Choroid plexus epithelial cell (primary cell): ENCODE results near the gene FBLN5.

Experiments
- DNase-seq: peaks from one replicate; pipeline ENCODE4 v3.0.0-alpha.2; 2010; ENCODE audit warnings: low read depth
- H3K4me3 ChIP-seq: 2 replicates; pipeline ENCODE4 v1.5.1; 2011; ENCODE audit warnings: low read depth, mild to moderate bottlenecking, control low read depth, low read length, moderate library complexity
- CTCF ChIP-seq: conservative IDR thresholded peaks from 2 replicates; pipeline ENCODE4 v1.5.1; 2011; ENCODE audit warnings: low read depth, mild to moderate bottlenecking, control low read depth, inconsistent platforms, low read length, moderate library complexity

Gene FBLN5

GRCh38 chr14:91893669-91894068, 53.8 kb downstream of the FBLN5 start:
- no peak overlapping the region for H3K4me3 ChIP-seq
- no peak for DNase-seq
- no peak for TF ChIP-seq CTCF

DNA sequence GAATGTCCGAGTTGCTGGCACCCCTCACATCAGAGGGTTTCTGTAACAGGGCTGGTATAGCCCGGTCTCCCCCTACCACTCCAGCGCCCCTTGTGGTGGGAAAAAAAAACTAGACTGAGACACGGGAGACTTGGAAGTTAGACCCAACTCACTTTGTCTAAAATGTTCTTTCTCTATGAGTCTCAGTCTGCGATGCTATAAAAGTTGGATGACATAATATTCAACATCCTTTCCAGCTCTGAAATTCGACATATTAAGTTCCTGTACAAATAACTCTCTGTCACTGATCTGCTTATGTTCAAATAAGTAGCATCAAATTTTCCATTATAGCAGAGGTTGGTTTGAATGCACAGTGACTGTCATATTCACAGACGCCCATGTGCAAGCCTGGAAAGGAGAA, 54.5 kb downstream of the FBLN5 start:
- no peak overlapping the region for H3K4me3 ChIP-seq
- peak; percentile 21 for DNase-seq
- peak; percentile 66 for TF ChIP-seq CTCF

- no peak overlapping the region for H3K4me3 ChIP-seq
- TF ChIP-seq CTCF, result no peak
- no peak for DNase-seq
These were observed 55.7 kb downstream of the FBLN5 start for GRCh38 chr14:91891721-91892220.

DNA sequence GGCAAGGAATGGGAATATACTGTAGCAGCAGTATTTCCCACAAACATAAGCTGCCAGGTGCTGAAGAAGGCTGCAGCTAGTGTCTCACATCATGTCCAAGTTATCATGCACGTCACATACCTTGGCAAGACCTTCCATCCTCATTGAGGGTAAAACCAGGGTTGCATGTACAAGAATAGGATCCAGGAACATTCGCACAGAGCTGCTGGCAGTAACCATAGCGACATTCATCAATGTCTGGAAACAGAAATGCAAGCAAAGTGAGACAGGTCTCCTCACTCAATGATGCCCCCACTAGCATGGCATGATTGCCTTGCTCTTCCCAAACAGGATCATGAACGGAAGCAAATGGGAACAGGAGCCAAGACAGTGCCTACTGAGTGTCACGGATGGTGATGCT, 56.4 kb downstream of the FBLN5 start:
- H3K4me3 ChIP-seq, result no peak overlapping the region
- no peak for TF ChIP-seq CTCF
- no peak for DNase-seq

DNA sequence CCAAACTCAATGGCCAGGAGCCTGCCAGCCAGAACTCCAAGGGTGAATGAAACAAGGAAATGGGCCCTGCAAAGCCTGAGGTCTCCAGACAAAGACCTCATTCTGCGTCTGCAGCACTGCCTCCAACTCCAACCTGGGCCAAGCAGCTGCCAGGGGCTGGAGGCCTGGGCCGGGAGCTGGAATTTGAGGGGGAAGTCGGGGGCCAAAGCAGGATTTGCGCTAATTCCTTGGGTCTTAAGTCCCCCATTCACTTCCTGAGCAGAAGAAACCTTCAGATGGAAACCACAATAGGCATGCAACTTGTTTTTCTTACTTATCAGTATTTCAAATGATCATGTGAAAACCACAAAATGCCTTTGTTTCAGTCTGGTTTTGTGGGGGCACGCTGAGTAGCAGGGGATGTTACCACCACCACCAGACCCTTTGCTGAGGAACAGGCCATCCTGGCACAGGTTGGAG, 57.2 kb downstream of the FBLN5 start:
- TF ChIP-seq CTCF, result no peak
- DNase-seq, result peak; percentile 21
- no peak overlapping the region for H3K4me3 ChIP-seq

DNA sequence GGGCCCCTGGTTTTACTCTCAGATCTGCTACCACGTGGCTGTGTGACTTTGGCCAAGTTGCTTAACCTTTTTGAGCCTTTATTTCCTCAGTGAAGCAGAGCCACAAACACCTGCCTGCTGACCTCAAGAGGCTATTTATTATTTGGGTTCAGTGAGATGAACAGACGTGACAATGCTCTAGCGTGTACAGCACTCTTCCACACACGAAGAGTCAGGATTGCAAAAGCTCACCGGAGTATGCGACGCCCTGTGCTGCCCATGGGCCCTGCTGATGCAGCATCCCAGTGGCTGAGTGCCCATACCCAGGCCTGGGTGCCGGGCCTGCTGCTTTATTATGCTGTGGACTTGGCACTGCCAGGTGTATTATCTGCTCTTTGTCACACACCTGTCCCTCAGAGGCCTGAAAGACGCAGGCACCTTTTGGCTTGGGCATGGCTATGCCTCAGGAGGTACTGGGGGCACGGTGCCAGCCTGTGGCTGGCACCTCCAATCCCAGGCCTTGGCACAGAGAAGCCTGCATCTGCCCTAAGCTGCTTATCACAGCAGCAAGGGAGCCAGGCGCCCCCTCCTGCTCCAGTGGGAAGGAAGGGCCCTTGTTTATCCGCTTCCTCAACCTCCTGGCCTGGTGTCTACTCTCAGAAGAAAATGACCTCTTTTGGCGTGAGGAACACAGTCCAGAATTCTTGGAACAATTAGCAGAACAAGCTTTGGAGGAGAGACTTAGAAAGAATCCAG, 57.9 kb downstream of the FBLN5 start:
- TF ChIP-seq CTCF, result no peak
- no peak for DNase-seq
- no peak overlapping the region for H3K4me3 ChIP-seq
